UCSD-AML1 (cell line): ENCODE data around the gene GCC2.
"Not testable (repeated sequence)": the region's sequence is repeated elsewhere in the genome, so short reads cannot be mapped to it uniquely, and the experiment has no call there.

Experiments
- DNase-seq: peaks from one replicate; lab custom pipeline; 2025; ENCODE audit not compliant: unreplicated experiment; lab: John Stamatoyannopoulos, UW

The GCC2 gene

DNA sequence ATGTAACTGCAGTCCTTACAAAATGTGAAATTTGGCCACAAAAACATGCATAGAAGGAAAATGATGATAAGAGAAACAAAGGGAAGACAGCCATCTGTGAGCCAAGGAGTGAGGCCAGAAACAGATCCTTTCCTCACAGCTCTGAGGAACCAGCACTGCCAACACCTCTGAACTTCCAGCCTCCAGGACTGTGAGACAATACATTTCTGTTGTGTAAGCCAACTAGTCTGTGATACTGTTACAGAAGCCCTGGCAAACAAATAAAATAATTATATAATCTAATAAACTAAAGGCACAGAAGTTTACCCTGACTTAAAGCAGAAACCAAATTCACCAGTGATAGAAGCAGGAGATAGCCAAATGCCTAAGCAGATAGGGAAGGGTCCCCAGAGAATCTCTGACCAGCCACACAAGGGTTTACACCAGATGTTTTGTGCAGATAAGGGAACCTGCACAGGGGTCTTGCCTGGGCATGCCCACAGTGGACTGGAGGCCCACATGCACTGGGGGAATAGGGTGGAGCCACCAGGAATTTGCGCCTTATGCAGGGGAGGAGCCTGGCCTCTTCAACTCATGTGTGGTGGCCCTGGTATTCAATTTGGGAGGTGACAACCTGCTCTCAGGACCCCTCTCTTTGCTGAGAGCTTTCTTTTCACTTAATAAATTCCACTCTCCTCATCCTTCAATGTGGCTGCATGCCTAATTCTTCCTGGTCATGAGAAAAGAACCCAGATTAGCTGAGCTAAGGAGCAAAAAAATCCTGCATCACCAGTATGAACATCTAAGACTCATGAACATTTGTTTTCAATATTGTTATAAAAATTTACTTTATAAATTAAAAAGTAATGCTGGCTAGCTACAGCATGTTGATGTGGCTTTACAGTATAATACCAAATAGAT lies 3.8 kb upstream of the GCC2 start:
- peak; percentile 38 for DNase-seq

DNA sequence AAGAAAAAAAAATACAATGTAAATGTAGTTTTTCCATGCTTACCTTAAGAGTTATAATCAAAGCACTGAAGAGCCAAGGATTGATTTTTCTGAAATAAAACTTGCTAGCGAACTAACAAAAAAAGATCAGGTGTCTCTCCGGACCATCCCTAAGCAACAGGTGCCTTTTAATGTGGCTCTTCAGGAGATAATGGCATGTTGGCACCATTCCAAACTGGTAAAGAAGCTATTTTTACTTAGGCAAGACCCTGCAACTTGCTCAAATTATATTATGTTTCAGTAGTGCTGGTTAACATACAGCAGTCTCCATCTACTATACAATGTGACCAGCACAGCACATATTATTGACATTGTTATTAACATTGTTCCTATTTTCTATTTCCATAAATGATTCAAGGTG lies 2.3 kb upstream of the GCC2 start:
- DNase-seq: no peak

DNA sequence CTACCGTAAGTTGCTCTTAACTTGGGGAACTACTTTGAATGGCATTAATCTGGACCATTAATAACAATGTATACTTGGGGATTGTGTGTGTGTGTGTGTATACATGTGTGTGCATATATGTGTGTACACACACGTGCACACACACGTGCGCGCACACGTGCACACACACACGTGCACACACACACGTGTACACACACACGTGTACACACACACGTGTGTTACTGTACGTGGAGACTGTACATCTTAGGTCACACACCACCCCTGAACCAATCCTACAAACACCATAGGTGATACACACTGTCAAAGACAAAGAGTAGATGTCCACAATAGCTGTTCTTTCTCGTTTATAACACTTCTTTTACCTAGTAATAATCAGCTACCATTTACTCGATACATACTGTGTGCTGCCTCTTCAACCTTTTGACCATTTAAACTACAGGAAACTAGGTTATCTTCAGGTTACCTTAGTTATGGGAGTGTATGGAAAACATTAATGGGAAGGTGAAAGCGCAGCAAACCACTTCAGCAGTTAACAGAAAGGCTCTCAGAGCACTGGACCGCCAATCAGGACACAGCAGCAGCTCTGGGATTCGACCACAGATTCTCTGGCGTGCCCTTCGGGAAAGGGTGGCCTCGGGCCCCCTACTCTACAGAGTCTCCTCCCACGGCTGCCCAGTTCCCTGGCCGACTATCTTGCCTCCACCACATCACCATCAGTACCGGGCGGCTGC lies 894 bp upstream of the GCC2 start:
- no peak for DNase-seq

DNA sequence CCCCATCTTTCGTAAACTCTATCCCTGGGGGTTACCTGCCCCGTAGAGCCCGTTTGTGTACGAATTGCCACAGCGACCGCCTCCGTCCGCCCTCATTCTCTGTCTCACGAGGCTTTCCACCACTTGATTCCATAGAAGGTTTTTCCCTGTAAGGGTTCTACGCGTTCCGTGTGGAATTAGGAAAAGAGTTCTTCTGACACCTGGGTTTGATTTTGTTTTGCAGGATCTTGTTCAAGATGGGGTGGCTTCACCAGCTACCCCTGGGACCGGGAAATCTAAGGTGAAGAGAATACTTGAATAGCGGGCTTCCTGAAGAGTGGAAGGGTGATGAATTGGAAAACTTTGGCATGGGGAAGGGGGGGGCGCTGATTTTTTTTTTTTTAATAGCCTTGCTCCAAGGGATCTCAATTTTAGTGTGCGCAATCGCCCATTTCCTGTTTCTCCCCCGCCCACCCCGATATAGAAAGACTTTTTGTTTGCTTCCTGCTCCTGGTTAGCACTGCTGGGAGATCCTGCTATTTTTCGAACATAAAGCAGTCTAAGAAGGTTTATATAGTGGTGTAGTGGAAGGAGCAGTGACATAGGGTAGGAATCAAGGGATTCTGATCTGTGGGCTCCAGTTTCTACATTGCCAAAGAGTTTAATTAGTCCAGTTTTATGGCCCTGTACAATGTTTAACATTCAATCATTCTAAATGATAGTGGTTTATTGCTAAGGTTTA lies 564 bp downstream of the GCC2 start:
- no peak for DNase-seq

DNA sequence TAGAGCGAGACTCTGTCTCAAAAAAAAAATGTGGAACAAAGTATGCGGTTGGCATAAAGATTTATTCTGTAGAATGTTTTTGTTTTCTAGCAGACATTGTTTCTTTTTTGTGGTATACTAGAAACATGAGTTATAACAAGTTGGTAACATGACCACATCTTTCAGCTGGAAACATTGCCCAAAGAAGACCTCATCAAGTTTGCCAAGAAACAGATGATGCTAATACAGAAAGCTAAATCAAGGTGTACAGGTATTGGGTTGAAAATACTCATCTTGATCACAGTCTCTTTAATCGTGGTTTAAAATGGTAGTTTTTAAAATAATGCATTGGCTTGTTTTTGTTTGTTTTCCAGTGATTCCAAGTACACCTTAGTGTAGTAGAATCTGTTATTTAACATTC lies 1.9 kb downstream of the GCC2 start:
- DNase-seq: no peak

DNA sequence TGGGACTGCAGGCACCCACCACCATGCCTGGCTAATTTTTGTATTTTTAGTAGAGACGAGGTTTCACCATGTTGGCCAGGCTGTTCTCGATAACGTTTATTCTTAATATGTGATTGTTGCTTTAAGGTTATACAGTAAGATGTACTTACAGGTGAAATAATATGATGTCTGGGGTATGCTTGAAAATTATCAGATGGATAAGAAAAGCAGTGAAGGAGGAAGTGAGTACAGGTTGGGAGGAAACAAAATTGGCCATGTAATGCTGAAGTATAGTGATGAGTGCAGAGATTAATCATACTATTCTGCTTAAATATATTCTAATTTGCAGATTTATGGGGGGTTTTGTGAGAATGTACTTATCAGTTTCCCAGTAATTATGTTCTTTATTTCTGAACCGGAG lies 3.0 kb downstream of the GCC2 start:
- DNase-seq: no peak

DNA sequence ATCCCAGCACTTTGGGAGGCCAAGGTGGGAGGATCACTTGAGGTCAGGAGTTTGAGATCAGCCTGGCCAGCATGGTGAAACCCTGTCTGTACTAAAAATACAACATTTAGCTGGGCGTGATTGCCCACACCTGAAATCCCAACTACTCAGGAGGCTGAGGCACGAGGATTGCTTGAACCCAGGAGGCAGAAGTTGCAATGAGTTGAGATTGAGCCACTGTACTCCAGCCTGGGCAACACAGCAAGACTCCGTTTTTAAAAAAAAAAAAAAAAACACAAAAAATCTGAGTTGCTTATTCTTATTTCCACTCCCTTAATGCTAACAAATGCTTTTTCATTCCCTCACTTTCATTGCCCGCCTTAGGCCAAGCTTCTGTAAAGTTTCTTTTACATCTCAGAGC lies 4.5 kb downstream of the GCC2 start:
- DNase-seq: not testable (repeated sequence)

DNA sequence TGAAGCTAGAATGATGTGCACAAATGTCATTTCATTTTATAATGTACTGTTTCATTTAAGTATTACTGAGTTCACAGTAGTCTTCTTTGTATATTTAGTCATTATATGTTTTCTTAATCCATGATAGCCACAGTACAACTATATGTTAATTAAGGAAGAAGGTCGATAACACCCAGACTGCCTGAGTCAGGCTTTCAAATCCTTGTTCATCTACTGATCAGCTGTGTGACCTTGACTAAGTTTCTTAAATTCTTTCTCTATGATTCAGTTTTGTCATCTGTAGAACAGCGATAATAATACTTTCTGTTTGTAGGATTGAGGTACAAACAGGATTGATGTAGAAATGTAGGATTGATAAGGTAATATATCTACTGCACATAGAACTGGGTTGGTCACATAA lies 5.4 kb downstream of the GCC2 start:
- DNase-seq: no peak

DNA sequence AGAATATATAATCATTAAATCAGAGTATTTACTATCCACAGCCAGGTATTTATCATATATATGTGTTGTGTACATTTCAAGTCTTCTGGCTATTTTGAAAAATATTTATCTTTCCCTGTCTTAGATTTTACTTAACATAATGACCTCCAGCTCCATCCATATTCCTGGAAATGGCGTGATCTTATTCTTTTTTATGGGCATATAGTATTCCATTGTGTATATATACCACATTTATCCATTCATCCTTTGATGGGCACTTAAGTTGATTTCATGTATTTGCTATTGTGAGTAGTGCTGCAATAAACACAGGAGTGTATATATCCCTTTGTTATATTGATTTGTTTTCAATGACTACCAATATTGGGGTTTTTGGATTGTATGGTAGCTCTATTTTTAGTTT lies 6.6 kb downstream of the GCC2 start:
- no peak for DNase-seq

DNA sequence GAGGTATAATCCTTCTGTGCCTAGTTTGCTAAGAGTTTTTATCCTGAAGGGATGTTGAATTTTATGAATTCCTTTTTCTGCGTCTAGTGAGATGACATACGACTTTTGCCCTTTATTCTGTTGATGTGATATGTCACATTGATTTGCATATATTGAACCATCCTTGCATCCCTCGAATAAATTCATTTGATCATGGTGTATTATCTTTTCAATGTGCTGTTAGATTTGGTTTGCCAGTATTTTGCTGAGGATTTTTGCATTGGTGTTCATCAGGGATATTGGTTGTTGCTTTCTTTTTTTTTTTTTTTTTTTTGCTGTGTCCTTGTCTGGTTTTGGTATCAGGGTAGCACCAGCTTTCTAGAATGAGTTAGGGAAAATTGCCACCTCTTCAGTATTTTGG lies 9.1 kb downstream of the GCC2 start:
- DNase-seq: no peak

DNA sequence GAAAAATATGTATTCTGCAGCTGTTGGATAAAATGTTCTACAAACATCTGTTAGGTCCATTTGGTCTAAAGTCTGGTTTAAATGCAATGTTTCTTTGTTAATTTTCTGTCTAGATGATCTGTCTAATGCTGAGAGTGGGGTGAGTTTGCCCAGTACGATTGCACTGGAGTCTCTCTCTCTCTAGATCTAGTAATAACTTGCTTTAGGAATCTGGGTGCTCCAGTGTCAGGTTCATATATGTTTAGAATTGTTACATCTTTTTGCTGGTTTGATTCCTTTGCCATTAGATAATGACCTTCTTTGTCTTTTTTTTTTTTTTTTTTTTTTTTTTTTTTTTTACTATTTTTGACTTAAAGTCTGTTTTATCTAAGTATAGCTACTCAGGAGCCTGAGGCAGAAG lies 10.4 kb downstream of the GCC2 start:
- DNase-seq: no peak

DNA sequence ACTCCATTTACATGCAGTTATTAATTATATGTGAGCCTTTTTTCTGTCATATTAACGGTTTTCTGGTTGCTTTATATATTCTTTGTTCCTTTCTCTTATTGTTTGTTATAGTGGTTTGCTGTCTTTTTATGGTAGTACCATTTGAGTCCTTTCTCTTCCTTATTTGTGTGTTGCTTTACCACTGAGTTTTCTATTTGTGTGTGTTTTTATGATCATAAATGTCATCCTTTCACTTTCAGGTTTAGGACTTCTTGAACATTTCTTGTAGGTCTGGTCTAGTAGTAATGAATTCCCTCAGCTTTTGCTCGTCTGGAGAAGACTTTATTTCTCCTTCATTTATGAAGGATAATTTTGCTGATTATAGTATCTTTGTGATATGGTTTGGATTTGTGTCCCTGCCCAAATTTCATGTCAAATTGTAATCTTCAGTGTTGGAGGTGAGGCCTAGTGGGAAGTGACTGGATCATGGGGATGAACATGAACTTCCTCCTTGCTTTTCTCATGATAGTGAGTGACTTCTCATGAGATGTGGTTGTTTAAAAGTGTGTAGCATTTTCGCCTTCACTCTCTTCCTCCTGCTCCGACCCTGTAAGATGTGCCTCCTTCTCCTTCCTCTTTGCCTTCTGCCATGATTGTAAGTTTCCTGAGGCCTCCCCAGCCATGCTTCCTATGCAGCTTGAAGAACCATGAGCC lies 11.5 kb downstream of the GCC2 start:
- DNase-seq: no peak

DNA sequence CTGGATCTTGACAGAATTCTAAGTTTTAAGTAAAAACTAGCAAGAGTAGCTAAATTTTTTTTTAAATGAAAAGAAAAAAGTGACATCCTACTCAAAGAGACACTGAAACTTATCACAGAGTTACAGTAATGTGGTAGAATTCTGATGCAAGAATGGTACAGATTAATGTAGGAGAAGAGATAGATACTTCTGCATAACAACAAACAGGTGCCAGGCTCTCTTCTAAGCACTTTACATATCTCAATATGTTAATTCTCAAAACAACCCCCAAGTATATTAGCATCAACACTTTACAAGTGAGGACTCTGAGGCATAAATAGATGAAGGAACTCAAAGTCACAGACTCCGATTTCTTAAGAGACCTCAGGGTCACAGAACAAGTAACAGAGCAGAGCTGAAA lies 28.1 kb downstream of the GCC2 start:
- DNase-seq: no peak

DNA sequence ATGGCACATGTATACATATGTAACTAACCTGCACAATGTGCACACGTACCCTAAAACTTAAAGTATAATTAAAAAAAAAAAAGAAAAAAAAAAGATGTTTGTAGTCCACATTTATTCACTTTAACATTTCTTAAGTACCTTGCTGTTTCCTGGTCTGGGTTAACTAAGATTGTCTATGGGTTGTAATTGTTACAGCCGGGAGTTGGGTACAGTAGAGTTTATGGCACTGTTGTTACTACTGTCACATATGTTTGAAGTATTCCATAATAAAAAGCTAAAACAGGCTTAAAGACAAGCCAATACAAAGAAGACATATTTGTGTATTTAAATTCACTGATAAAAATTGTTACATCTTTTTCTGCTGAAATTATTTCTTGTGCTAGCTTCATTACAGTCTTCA lies 36.2 kb downstream of the GCC2 start:
- no peak for DNase-seq

DNA sequence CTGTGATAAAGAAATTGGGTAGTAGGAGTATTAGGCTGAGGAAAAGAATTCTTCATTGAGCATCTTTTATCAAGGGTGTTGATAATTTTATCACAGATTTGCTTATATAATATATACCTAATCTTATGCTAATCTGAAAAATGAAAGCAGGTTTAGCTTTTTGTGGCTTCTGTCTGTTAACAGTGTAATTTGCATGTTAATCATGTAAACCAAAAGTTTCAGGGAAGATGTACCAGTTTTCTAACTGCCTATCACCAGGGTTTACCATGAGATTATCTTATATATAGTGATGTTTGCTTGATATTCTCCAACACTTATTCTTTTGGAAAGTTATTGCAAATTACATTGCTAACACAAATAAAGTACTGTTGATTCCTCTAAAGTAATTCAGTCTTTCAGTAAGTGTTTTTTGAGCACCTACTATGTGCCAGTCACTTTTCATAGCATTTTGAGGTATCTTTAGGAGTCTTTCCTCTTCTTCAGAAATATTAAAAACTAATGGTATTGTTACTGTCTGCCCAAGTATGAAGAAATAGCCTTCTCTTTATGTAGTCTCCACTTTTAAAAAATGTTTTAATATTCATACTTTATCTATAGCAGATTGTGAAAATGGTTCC lies 41.6 kb downstream of the GCC2 start:
- DNase-seq: no peak

DNA sequence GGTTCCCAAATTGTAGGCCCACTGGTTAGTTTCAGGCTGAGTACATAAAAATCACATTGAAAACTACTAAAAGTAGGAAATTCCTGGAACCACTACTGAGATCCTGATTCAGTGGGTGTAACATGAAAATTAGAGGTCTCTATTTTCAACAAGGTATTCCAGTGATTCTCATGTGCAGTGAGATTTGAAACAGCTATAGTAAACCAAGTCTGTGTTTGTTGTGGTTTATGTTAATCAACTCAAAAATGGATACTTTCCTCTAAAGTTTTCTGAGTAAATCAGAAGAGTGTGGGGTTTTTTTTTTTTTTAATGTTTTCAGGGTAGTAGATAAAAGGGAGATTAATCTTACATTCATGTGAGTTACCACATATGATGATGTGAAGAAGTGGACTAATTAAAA lies 42.8 kb downstream of the GCC2 start:
- no peak for DNase-seq

DNA sequence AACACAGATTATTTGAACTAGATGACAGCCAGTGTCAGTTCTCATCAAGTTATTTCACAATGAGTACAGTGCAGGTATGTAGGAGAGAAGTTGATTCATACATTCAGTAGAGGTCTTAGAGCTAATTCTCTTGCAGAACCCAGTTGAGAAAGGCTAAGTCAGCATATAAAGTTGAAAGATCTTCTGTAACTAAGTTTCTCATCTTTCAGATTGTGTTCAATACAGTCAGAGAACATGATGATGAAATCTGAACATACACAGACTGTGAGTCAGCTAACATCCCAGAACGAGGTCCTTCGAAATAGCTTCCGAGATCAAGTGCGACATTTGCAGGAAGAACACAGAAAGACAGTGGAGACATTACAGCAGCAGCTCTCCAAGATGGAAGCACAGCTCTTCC lies 43.4 kb downstream of the GCC2 start:
- no peak for DNase-seq

DNA sequence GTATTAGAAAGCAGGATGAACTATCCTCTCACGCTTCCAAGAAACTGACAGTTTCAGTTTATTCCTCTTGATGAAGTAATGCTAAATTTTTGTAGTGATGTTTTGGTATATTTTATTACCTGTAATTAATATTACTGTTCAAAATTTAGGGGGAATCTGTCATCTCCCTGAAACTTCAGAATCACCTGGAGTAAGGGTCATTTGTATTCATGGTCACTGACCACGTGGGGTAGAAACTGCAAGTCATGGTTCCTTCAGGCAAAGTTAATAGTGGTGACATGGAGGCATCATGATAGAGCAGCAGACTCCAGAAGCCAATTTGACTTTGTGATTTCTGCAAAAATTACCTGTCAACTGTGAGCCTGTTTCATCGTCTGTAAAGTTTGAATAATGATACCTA lies 47.2 kb downstream of the GCC2 start:
- not testable (repeated sequence) for DNase-seq

DNA sequence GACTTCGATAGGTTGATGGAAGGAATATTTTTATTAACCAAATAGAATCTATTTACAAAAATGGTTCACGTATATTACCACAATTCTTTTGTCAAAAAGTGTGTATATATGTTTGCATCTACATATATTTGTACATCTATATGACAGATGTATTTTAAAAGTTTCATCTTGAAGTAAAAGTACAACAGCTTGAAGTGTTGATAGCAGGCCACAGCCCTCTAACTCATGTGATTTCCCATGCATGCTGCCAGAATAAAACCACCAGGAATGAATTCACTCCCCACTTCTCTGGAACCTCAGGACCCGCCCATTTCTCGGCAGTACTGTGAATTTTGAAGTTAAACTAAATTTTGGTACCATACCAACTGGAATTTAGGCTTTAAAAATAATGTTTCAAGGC lies 58.6 kb downstream of the GCC2 start:
- DNase-seq: not testable (repeated sequence)

DNA sequence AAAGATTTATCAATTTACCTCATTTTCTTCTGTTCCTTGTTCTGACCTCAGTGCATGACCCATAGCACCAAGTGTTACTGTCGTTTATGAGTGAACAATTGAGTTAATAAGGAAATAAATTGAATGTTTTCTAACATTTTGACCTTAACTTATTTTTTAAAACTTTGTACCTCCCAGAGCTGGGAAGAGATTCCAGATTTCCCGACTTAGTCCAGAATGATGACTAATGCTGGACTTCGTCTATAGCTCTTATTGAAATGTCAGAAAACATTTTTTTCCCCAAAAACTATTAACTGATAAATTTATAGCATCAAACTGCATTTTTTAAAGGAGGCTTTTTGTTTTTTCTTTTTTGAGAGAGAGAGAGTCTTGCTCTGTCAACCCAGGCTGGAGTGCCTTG lies 63.4 kb downstream of the GCC2 start:
- DNase-seq: not testable (repeated sequence)

DNA sequence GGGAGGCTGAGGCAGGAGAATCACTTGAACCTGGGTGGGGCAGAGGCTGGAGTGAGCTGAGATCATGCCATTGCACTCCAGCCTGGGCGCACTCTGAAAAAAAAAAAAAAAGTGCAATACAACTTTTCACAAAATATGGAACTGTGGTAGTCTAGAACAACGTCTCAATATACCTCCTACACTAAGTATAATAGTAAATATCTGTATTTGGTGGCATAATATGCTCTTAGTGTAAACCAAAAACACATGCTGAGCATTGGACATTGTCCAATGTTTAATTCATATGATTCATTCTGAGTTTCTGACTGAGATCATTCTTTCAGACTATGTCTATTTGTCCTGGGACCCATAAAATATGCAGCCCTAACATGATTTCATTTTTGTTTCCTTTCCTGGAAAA lies 65.5 kb downstream of the GCC2 start:
- DNase-seq: not testable (repeated sequence)
